ENCODE results near the gene MPP4.

The MPP4 gene

GRCh38 chr2:201642086-201642578, 56.3 kb downstream of the MPP4 start:
- peak overlapping the region; percentile 79 for H3K4me3 ChIP-seq (replicated peaks; ENCODE audit: low read depth, low read length)
- peak; percentile 25 for DNase-seq (ENCODE audit: extremely low read depth, low read depth)
- no peak for TF ChIP-seq CTCF (IDR thresholded peaks at IDR 0.05; ENCODE audit: low read depth, low read length, missing control alignments)

GRCh38 chr2:201639205-201639604, 59.2 kb downstream of the MPP4 start:
- H3K4me3 ChIP-seq (replicated peaks; ENCODE audit: low read depth, low read length) = no peak overlapping the region
- TF ChIP-seq CTCF (IDR thresholded peaks at IDR 0.05; ENCODE audit: low read depth, low read length, missing control alignments) = no peak
- DNase-seq (ENCODE audit: extremely low read depth, low read depth) = no peak

GRCh38 chr2:201638326-201638725, 60.1 kb downstream of the MPP4 start:
- no peak for TF ChIP-seq CTCF (IDR thresholded peaks at IDR 0.05; ENCODE audit: low read depth, low read length, missing control alignments)
- H3K4me3 ChIP-seq (replicated peaks; ENCODE audit: low read depth, low read length) = no peak overlapping the region
- no peak for DNase-seq (ENCODE audit: extremely low read depth, low read depth)

GRCh38 chr2:201633661-201634249, 64.7 kb downstream of the MPP4 start:
- DNase-seq (ENCODE audit: extremely low read depth, low read depth) = peak; percentile 50
- no peak overlapping the region for H3K4me3 ChIP-seq (replicated peaks; ENCODE audit: low read depth, low read length)
- no peak for TF ChIP-seq CTCF (IDR thresholded peaks at IDR 0.05; ENCODE audit: low read depth, low read length, missing control alignments)

GRCh38 chr2:201631041-201631440, 67.4 kb downstream of the MPP4 start:
- TF ChIP-seq CTCF (IDR thresholded peaks at IDR 0.05; ENCODE audit: low read depth, low read length, missing control alignments) = no peak
- no peak for DNase-seq (ENCODE audit: extremely low read depth, low read depth)
- no peak overlapping the region for H3K4me3 ChIP-seq (replicated peaks; ENCODE audit: low read depth, low read length)

DNA sequence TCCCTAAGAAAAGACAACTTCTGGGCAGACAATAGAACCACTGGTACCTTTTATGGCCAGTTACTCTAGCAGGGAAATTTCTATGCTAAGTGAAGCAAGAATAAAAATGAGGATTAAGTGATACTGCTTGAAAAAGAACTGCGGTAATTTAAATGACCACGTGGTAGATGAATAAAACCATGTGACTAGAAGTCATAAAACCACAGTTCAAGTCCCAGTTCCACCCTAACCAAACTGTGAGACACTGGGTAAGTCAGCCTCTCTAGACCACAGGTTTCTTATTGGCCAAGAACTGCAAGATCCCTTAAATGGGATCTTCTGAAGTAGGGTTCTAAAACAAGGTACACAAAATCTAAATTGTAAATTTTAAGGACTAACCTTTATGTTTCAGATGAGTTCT, 67.9 kb downstream of the MPP4 start:
- H3K4me3 ChIP-seq (replicated peaks; ENCODE audit: low read depth, low read length) = no peak overlapping the region
- TF ChIP-seq CTCF (IDR thresholded peaks at IDR 0.05; ENCODE audit: low read depth, low read length, missing control alignments) = no peak
- no peak for DNase-seq (ENCODE audit: extremely low read depth, low read depth)

DNA sequence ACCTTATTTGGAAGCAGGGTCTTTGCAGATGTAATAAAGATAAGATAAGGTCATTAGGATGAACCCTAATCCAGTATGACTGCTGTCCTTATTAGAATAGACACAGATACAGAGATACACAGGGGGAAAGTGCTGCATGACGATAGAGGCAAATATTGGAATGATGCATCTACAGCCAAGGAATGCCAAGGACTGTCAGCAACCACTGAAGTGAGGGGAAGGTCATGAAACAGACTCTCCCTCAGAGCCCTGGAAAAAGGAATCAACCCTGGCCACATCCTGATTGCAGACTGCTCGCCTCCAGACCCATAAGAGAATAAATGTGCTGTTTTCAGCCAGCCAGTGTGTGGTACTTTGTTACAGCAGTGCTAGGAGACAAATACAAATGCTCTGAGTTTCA, 69.9 kb downstream of the MPP4 start:
- TF ChIP-seq CTCF (IDR thresholded peaks at IDR 0.05; ENCODE audit: low read depth, low read length, missing control alignments) = no peak
- no peak for DNase-seq (ENCODE audit: extremely low read depth, low read depth)
- H3K4me3 ChIP-seq (replicated peaks; ENCODE audit: low read depth, low read length) = no peak overlapping the region

All from HFF-Myc (cell line).